ENCODE measurements around the gene CAPN5.

DNA sequence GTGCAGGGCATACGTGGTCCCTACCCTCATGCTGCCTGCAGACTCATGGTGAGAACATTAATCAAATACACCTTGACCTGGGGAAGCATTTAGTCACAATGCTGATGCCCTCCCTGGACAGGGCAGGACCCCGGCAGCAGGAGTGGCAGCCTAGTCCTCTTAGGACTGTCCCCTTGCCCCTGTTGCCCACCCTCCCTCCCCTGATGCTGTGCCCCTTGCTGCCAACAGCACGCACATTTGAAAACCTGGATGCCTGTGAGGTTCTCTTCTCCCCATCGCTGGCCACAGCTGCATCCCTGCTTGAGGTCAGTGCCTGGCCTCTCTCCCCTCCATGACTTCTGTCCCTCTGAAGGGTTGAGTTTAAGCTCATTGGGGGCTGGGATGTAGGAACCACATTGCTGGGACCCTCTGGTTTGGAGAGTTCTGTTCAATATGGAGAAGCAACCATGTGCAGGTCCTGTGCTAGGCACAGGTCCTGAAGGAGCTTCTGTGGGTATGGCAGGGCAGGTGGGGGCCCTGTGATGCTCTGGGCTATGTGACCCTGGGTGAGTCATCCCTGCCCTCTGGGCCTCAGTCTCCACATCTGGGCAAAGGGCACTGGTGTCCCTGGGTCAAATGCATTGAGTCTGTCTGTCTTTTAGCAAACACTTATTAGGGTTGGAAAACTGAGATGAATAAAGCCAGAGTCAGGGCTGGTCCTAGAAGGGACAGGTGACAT lies 92.6 kb downstream of the CAPN5 start:
- TF ChIP-seq, protein P1, sequence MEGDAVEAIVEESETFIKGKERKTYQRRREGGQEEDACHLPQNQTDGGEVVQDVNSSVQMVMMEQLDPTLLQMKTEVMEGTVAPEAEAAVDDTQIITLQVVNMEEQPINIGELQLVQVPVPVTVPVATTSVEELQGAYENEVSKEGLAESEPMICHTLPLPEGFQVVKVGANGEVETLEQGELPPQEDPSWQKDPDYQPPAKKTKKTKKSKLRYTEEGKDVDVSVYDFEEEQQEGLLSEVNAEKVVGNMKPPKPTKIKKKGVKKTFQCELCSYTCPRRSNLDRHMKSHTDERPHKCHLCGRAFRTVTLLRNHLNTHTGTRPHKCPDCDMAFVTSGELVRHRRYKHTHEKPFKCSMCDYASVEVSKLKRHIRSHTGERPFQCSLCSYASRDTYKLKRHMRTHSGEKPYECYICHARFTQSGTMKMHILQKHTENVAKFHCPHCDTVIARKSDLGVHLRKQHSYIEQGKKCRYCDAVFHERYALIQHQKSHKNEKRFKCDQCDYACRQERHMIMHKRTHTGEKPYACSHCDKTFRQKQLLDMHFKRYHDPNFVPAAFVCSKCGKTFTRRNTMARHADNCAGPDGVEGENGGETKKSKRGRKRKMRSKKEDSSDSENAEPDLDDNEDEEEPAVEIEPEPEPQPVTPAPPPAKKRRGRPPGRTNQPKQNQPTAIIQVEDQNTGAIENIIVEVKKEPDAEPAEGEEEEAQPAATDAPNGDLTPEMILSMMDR (IDR thresholded peaks at IDR 0.05; ENCODE audit: low read depth, low read length, missing input control): no peak
- TF ChIP-seq, protein P2, sequence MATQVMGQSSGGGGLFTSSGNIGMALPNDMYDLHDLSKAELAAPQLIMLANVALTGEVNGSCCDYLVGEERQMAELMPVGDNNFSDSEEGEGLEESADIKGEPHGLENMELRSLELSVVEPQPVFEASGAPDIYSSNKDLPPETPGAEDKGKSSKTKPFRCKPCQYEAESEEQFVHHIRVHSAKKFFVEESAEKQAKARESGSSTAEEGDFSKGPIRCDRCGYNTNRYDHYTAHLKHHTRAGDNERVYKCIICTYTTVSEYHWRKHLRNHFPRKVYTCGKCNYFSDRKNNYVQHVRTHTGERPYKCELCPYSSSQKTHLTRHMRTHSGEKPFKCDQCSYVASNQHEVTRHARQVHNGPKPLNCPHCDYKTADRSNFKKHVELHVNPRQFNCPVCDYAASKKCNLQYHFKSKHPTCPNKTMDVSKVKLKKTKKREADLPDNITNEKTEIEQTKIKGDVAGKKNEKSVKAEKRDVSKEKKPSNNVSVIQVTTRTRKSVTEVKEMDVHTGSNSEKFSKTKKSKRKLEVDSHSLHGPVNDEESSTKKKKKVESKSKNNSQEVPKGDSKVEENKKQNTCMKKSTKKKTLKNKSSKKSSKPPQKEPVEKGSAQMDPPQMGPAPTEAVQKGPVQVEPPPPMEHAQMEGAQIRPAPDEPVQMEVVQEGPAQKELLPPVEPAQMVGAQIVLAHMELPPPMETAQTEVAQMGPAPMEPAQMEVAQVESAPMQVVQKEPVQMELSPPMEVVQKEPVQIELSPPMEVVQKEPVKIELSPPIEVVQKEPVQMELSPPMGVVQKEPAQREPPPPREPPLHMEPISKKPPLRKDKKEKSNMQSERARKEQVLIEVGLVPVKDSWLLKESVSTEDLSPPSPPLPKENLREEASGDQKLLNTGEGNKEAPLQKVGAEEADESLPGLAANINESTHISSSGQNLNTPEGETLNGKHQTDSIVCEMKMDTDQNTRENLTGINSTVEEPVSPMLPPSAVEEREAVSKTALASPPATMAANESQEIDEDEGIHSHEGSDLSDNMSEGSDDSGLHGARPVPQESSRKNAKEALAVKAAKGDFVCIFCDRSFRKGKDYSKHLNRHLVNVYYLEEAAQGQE (IDR thresholded peaks at IDR 0.05): no peak
- no peak for TF ChIP-seq RXRA (IDR thresholded peaks at IDR 0.05)
- TF ChIP-seq, protein P3, sequence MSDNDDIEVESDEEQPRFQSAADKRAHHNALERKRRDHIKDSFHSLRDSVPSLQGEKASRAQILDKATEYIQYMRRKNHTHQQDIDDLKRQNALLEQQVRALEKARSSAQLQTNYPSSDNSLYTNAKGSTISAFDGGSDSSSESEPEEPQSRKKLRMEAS (IDR thresholded peaks at IDR 0.05): no peak
- TF ChIP-seq RAD21 (IDR thresholded peaks at IDR 0.05): no peak
- TF ChIP-seq EGR1 (IDR thresholded peaks at IDR 0.05; ENCODE audit: low read depth in 2 of 2): no peak
- no peak for TF ChIP-seq GABPA (IDR thresholded peaks at IDR 0.05 in 1 of 2, conservative IDR thresholded peaks at IDR 0.05 in 1 of 2)
- TF ChIP-seq TAF1 (conservative IDR thresholded peaks at IDR 0.05): no peak
- no peak for TF ChIP-seq JUND (IDR thresholded peaks at IDR 0.05)
- no peak for TF ChIP-seq HNF4A (conservative IDR thresholded peaks at IDR 0.05)
- no peak for TF ChIP-seq SP1 (IDR thresholded peaks at IDR 0.05)
- no peak for TF ChIP-seq FOXA1 (IDR thresholded peaks at IDR 0.05)
- TF ChIP-seq, protein P4, sequence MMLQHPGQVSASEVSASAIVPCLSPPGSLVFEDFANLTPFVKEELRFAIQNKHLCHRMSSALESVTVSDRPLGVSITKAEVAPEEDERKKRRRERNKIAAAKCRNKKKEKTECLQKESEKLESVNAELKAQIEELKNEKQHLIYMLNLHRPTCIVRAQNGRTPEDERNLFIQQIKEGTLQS (IDR thresholded peaks at IDR 0.05): no peak
- TF ChIP-seq NR2F2 (IDR thresholded peaks at IDR 0.05): no peak

All from liver (tissue), 3 donors.